Left lobe of liver (tissue), 2 donors: ENCODE data around the gene FBXL5. TPM values are rescaled to one million over a fixed set of nuclear protein-coding genes. Genes with fewer than 3 reads are reported as not detected.
A peak's percentile ranks its signal among the peaks of the same experiment; 100 is the strongest.

Experiments used
- ATAC-seq: fragments of 200-7000 bp; cut with Tn5 transposase; one replicate; pipeline ENCODE4 v1.9.1; 2020; ENCODE audit warnings: mild to moderate bottlenecking, moderate library complexity
- DNase-seq: peaks from one replicate; pipeline ENCODE4 v3.0.0-alpha.2; 2020; ENCODE audit warnings: low spot score
- total RNA-seq: library from RNA; stranded (reverse); gene quantifications from one replicate; pipeline ENCODE4 v1.2.1, GENCODE V29; 2021
- donor health status: DM: no; HTN: no; CAD: no; lungs with moderate emphysema.
- donor health status: DM: no; HTN: yes; CAD: no.

FBXL5 gene
- total RNA-seq, 1 donor from 2014 or later, result 38.9 TPM

GRCh38 chr4:15563871-15564270 is 91.3 kb downstream of the FBXL5 start:
- DNase-seq (no peak), ATAC-seq (no peak)

GRCh38 chr4:15562623-15563022 is 92.5 kb downstream of the FBXL5 start:
- no peak for ATAC-seq
- DNase-seq, result no peak

GRCh38 chr4:15562114-15562513 is 93.0 kb downstream of the FBXL5 start:
- ATAC-seq (no peak), DNase-seq (no peak)

DNA sequence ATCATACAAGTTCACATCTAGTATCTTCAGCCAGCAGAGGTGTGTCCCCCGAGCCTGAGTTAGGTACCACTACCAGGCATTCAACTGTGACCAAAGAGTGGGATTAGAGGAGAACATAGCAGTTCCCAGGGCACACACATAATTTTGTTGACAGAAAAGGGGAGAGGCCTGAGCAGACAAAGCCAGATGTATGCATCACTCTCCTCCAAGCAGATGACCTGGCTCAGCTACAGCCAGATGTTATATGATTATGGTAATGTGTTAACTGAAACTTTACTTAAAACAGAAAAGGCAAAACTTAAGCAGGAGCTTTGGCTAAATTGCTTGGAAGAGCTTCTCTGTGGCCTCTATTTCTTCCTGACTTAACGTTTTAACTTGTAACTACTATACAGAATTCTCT is 96.6 kb downstream of the FBXL5 start:
- ATAC-seq, result peak; percentile 26
- no peak for DNase-seq

GRCh38 chr4:15557786-15558550 is 97.2 kb downstream of the FBXL5 start:
- DNase-seq, result no peak
- peak; percentile 56 for ATAC-seq

DNA sequence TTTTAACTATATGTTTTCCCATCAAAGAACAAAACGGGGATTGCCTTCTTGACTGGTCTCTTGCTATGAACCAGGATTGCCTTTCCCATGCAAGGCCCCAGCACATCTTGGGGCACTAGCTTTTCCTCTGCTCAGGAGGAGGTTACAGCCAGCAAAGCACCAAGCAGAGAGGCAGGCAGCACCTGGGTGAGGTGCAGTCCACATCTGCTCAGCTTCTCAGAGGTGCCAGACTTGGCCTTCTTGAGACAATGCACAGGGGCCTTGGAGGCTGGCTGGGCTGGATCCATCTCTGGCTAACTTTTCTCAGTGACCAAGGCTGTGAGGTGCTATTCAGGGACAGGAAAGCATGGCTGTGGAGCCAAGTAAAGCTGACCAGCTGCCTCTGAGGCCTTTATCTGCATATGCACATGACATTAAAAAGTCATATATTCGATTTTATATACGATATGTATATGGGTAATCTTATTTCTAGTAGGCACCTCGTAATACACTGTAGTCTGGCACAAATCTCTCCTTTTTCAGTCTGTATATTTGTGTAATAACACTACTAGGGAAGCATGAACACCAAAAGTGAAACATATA is 98.6 kb downstream of the FBXL5 start:
- no peak for DNase-seq
- ATAC-seq, result no peak

Other genes with a start within 250 kb of the FBXL5 start
- 0.45 TPM for gene C1QTNF7, start 227.3 kb downstream of the FBXL5 start, total RNA-seq
- gene CC2D2A, start 185.5 kb downstream of the FBXL5 start, total RNA-seq, result 2.4 TPM
- gene FAM200B, start 26.5 kb upstream of the FBXL5 start, total RNA-seq, result 14.3 TPM
- gene BST1, start 47.7 kb upstream of the FBXL5 start, total RNA-seq, result 3.7 TPM
- 4.6 TPM for gene CD38, start 123.0 kb upstream of the FBXL5 start, total RNA-seq